HL-60/S4 treated with retinoic acid at 250 ng/mL for 4 days and 3 days (cell line): ENCODE measurements around the gene FASN.

ENCODE experiments used
- in situ Hi-C: fragments of 300-500 bp; cut with MboI; formaldehyde crosslinking; loops from 2 replicates; pipeline ENCODE4 v1.7.0; 2022; ENCODE audit warnings: low sequenced_read_pairs

Gene FASN

DNA sequence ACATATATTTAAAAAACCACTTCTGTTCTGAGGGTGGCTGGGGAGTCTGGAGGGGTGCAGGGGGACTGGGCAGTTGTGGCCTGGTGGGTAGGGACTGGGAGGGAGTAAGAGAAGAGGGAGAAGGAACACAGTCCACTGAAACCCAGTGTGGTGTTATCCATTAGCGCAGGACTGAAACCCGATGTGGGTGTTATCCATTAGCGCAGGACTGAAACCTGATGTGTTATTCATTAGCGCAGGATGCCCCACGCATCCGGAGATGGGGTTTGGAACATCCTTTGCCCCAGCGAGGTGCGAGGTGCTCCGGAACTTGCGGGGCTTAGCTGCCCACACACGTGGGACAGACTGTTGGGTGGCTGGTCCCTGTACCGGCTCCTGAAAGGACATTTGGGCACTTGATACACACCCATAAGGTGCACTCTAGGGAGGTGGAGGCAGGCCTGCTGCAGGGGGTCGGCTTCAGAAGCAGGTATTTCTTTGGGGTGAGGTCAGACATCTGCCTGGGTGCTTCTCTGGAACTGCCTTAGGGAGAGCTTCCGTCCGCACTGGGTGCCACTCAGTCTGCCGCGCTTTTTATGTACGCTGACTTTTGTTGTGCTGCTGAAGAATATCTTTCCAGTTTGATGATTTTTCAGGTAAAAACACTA lies 20.3 kb upstream of the FASN start:
- in situ Hi-C loops, result no loop called here

GRCh38 chr17:82117139-82118090 lies 19.4 kb upstream of the FASN start:
- in situ Hi-C loops, result no loop called here

DNA sequence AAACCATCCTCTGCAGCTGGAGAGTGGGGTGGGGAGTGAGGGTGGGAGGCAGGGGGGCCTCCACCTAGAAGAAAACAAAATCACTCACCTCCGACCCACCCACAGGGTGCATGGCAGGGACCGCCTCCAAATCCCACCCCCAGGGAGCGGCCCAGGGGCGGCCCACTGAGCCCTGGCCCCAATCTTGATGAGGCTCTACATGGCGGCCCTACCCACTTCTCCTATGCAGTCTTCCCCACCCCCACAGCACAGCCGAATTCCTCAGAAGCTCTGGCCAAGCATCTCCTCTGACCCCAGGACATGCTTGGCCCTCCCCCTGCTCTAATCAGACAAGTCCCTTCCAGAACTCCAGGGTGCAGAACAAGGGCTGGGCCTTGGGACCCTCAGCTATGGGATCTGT lies 18.2 kb upstream of the FASN start:
- in situ Hi-C loops, result no loop called here

GRCh38 chr17:82114872-82115271 lies 16.8 kb upstream of the FASN start:
- in situ Hi-C loops, result no loop called here

- in situ Hi-C loops, result no loop called here
Measured at GRCh38 chr17:82114447-82114846, 16.4 kb upstream of the FASN start.

DNA sequence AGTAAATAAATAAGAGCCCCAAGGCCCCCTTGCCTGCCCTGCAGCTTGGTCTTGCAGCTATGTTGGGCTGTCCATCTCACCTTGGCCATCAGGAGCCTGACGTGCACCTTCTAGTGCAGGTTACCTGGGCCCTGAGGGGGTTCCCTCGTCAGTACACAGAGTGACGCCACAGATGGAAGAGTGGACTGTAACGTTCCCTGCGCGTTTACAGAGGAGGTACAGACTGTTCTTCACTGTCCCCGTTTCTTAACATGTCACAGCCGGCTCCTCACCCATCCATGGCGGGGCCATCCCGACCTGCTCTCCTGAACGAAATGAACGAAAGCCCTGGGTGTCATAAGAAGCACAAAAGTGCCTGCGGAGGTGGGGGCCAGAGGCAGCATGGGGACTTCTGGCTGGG lies 15.9 kb upstream of the FASN start:
- in situ Hi-C loops, result no loop called here

DNA sequence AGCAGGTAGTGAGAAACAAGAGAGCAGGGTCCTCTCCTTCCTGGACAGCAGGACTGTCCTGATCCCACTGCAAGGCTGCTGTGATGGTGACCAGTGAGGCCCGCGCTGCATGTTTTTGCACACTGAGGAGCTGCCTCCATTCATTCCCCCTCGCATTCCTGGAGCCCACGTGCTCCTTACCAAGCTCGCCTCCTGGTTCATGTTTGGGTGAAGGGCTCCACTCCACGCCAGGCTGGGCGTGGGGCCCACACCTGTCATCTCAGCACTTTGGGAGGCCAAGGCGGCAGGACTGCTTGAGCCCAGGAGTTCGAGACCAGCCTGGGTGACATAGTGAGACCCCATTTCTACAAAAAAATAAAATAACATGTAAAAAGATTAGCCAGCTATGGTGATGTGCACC lies 15.4 kb upstream of the FASN start:
- in situ Hi-C loops, result no loop called here

GRCh38 chr17:82112914-82113311 lies 14.9 kb upstream of the FASN start:
- in situ Hi-C loops, result no loop called here

DNA sequence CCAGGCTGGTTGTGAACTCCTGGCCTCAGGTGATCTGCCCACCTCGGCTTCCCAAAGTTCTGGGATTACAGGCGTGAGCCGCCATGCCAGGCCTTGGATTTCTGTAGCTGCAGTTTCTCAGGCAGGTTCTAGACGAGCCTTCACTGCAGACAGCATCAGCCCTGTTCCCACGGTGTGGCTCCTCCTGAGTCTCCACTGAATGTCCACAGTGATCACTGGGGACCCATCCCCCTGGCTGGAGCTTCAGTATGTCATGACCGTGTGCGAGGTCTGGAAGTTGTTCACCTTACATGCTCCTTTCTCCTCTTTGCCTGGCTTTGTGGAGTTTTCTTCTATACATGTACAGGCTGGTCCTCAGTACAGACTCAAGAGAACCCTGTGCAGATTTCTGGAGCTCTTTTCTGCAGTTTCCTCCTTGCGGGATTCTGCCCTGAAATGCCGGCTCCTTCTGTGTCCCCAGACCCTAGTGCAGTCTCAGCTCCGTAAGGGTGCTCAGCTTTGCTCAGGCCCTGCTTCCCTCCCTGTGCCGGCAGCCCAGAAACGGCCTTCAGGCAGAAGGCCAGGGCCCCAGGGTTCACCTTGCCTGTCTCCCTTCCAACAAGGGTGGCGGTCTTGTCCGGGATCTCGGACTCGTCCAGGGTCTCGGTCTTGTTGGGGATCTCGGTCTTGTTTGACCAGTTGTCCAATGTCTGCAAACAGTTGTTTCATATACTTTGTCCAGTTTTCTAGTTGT lies 14.3 kb upstream of the FASN start:
- in situ Hi-C loops, result no loop called here

DNA sequence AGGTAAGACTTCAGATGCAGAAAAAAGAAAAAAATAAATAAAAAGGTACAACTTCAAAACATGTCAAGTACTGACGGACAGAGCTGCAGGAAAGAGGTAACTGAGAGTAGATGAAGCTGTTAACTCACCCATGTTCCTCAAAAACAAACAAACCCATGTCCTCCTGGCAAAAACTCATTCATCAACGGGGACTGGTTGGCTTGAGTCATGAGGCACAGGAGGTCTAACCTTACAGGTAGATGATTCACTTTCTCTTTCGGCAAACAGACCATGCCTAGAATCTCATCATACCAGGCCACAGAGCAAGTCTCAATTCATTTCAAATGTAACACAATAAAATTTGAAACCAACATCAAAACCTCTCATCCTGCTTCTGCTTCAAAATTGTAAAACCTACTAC lies 12.3 kb upstream of the FASN start:
- in situ Hi-C loops, result no loop called here

DNA sequence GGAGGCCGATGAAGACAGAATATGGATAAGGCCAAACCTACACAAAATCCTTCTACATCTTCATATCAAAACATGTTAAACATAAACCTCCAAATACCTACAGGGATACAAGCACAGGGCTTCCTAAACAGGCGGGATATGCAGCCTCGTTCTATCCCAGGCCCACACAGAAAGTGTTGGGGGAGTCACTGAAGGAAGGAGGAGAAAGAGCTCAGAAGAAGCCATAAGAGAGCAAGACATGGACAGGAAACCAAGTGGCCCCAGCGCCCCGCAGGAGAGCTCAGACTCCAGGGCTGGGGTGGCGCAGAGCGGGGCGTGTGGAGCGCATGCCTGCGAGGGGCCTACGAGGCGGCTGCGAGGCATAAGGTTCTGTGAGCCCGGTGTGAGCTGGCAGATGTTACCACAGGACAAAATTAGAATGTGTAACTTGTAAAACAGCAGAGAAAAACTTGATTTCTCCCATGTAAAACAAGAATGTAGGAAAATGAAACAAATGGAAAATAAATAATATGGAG lies 11.0 kb upstream of the FASN start:
- in situ Hi-C loops, result no loop called here

GRCh38 chr17:82108496-82108945 lies 10.5 kb upstream of the FASN start:
- in situ Hi-C loops, result no loop called here

GRCh38 chr17:82108038-82108437 lies 10.0 kb upstream of the FASN start:
- in situ Hi-C loops, result no loop called here

DNA sequence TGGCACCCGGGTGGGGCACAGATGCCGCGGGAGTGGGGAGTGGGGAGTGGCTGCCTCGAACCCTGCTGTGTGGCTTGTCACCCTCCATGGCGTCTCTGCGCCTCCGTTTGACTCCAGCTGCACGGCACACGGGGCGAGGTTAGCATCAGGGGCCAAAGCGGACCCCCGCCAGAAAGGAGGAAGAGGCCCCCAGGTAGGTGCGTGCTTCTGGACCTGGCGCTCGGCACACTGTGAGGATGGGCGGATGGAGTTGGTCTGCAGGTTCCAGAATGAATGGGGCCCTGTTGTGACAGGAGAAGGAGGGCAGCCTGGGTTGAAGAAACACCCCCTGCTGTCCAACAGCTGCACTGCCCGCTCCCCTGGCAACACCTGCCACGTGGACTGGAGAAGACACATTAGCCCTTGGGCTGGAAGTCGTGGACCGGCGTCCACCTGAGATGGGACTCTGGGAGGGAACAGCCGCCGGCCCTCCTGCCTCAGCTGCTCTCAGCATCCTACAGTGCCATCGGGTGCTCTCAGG lies 9.4 kb upstream of the FASN start:
- in situ Hi-C loops, result no loop called here

DNA sequence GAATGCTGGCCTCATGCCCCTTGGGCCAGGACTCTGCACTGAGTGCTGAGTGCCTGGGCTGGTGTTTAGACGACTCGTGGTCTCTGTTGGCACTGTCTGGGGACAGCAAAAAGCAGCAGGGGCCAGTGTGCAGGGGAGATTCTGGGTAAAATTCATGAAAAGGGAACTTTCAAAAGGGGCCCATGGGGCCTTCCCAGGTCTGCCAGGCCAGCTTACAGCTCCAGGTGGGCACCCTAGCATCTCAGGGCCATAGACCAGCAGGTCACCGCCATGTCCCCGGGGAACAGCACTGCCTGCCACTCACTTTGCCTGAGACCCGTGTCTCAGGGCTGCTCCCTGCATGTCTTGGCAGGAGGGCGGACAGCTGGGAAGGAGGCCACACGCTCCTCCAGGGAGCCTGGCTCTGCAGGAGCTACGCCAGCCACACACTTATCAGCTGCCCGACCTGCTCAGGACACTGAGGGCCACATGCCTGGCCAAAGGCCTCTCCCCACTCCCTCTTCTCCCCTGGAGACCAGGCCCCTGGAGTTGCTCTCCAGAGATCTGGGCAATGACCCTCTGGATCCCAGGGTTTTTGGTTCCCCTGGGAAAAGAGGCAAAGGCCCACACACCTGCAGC lies 8.8 kb upstream of the FASN start:
- in situ Hi-C loops, result no loop called here

DNA sequence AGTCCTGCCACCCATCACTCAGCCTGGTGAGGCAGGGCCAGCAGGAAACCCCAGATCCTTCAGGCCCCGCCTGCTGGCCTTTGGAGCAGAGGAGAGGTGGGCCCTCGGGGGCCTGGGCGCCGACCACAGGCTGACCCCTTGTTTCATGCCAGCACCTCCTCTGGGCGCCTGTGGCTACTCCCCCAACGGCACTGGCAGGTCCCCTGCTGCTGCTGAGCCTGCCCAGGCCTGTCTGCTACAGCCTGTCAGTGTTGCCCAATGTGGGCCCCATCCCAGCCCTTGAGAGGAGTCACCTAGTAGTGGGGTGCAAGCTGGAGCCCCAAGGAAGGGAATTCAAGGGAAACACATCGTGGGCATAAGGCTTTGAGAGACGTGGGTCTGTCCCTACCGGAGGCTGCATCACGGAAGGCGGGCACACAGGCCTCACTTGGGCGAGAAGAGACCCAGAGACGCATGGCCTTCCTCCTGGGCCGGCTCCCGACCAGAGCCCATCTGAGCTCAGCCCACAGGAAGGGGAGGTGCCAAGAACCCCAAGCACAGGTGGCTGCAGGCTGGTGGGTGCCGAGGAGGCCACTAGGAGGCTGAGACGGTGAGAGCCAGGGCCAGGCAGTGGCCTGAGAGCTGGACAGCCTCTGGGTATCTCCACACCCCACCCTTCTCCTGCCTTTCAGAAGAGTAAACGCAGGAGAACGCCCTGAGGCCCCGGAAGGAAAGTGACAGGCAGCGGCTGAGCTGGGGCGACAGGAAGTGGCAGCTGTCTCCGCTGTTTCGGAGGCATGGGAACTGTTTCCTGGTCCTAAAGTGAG lies 8.0 kb upstream of the FASN start:
- in situ Hi-C loops, result no loop called here

- in situ Hi-C loops, result no loop called here
Measured at GRCh38 chr17:82105417-82105881, 7.4 kb upstream of the FASN start.

DNA sequence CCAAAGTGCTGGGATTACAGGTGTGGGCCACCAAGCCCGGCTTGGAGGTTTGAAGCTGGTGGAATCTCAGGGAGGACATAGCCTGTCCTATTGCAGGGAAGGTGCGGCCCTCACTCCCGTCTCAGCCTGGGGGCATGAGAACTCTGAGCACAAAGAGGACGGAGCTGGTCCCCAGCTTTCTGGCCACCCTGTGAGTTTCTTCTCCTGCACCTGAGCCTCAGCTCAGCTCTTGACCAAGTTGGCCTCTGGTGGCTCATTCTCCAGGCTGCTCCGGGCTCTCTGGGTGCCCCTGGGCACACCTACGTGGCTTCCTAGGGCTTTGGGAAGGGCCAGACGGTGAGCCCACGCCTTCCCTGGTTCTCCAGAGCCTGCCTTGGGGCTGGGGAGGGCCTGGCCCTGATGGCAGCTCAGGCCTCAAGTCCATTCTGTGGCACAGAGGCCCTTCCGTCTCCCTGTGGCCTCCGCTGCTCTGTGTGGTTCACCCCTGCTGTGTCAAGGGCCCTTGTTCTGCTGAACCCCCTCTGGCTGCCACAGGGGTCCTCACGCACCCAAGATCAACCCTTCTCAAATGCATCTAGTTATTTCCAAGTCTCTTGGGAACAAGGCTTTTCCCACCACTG lies 6.9 kb upstream of the FASN start:
- in situ Hi-C loops, result no loop called here
